GM12892 (cell line): Measurements from ENCODE around the gene NOP10.

Experiments used
- POLR2A ChIP-seq: IDR thresholded peaks from 2 replicates; pipeline ENCODE4 v1.6.1; 2011; ENCODE audit warnings: low read depth, low read length, control low read depth
- POLR2AphosphoS5 ChIP-seq: IDR thresholded peaks from 2 replicates; pipeline ENCODE4 v1.6.1; 2011; ENCODE audit warnings: low read depth, low read length, control low read depth
- TAF1 ChIP-seq: IDR thresholded peaks from 2 replicates; pipeline ENCODE4 v1.6.1; 2011; ENCODE audit warnings: low read depth, mild to moderate bottlenecking, control low read depth, low read length, borderline replicate concordance

DNA sequence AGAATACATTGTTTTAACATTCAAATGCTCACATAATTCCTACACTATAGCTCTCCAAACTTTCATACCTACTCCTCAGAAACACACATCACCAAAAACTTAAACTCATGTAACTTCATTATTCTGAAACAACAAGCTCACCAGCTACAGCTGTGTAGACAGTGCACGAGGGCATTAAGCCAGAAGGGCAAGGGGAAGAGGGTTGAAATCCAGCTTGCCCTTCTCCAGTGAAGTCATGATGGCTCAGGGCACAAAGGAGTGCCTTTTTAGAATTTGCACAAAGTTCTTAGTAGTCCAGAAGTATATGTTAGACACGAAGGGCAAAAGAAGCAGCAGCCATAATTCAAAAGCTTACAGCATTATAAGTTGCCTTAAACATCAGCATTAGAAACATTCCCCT is 13.9 kb downstream of the NOP10 start:
- no peak for TF ChIP-seq POLR2A
- TF ChIP-seq POLR2AphosphoS5: no peak
- no peak for TF ChIP-seq TAF1
